ENCODE data around the gene DNAH9. TPM values are rescaled to one million over a fixed set of nuclear protein-coding genes. Genes with fewer than 3 reads are reported as not detected.

Gene DNAH9
- total and polyA plus RNA-seq, 2 donors from 2014 or later: 3.7 to 6.9 TPM

GRCh38 chr17:11786711-11787438 lies 188.6 kb downstream of the DNAH9 start:
- H3K27me3 ChIP-seq (ENCODE audit: control insufficient read depth, insufficient read depth, low read length): no peaks in the 10 kb centered on the region
- no peaks in the 10 kb centered on the region for H3K4me1 ChIP-seq (ENCODE audit: control insufficient read depth in 2 of 3, insufficient read depth in 2 of 3, low read depth in 1 of 3, low read length in 3 of 3)
- no peak for FAIRE-seq
- no peak for TF ChIP-seq CTCF (IDR thresholded peaks at IDR 0.05; ENCODE audit: borderline replicate concordance, extremely low read depth, insufficient read depth)
- intact Hi-C loops (cut with DNase I): no loop called here
- no peak overlapping the region for H3K4me3 ChIP-seq (ENCODE audit: low read length in 3 of 3)
- no peak overlapping the region for H3K27ac ChIP-seq (ENCODE audit: low read depth in 2 of 2, low read length in 2 of 2)
- no peaks in the 10 kb centered on the region for H3K9me3 ChIP-seq (ENCODE audit: control insufficient read depth in 2 of 3, insufficient read depth in 1 of 3, low read length in 3 of 3)
- no peak for DNase-seq
- H3K9ac ChIP-seq (ENCODE audit: low read length in 3 of 3): no peak overlapping the region
- no peaks in the 10 kb centered on the region for H3K36me3 ChIP-seq (ENCODE audit: control insufficient read depth in 2 of 3, insufficient read depth in 3 of 3, low read length in 3 of 3)

- no peak for FAIRE-seq
These were observed 197.6 kb downstream of the DNAH9 start for GRCh38 chr17:11795906-11796305.

DNA sequence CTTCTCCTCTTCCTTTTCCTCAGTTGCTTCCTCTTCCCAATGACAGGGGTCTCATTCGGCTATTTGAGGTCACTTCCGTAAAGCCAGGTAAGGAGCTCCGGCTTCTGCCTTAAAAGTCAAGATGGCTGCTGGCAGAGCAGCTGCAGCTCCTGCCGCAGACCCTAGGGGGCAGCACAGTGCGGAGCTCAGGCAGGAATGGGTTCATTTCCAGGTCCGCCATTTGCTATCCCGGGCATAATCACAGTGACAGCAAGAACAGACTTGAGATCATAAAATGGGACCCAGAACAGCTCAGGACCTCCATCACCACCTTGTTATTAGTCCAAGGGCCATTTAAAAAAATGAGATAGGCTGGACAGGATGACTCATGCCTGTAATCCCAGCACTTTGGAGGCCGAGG lies 199.5 kb downstream of the DNAH9 start:
- Histone ChIP-seq H3K4me3 (ENCODE audit: low read length in 3 of 3) (no peak overlapping the region), H3K27me3 (ENCODE audit: control insufficient read depth, insufficient read depth, low read length) (no peaks in the 10 kb centered on the region), H3K9ac (ENCODE audit: low read length in 3 of 3) (no peak overlapping the region), H3K4me1 (ENCODE audit: control insufficient read depth in 2 of 3, insufficient read depth in 2 of 3, low read depth in 1 of 3, low read length in 3 of 3) (no peaks in the 10 kb centered on the region), H3K9me3 (ENCODE audit: control insufficient read depth in 2 of 3, insufficient read depth in 1 of 3, low read length in 3 of 3) (no peaks in the 10 kb centered on the region), H3K36me3 (ENCODE audit: control insufficient read depth in 2 of 3, insufficient read depth in 3 of 3, low read length in 3 of 3) (no peaks in the 10 kb centered on the region), H3K27ac (ENCODE audit: low read depth in 2 of 2, low read length in 2 of 2) (no peak overlapping the region)
- TF ChIP-seq CTCF (IDR thresholded peaks at IDR 0.05; ENCODE audit: borderline replicate concordance, extremely low read depth, insufficient read depth): no peak
- FAIRE-seq: no peak
- DNase-seq: no peak
- intact Hi-C loops (cut with DNase I): no loop called here

More at GRCh38 chr17:11795906-11796305, 197.6 kb downstream of the DNAH9 start:
- Histone ChIP-seq H3K27me3 (ENCODE audit: control insufficient read depth, insufficient read depth, low read length) (no peaks in the 10 kb centered on the region), H3K27ac (ENCODE audit: low read depth in 2 of 2, low read length in 2 of 2) (no peak overlapping the region), H3K36me3 (ENCODE audit: control insufficient read depth in 2 of 3, insufficient read depth in 3 of 3, low read length in 3 of 3) (no peaks in the 10 kb centered on the region), H3K9ac (ENCODE audit: low read length in 3 of 3) (no peak overlapping the region), H3K9me3 (ENCODE audit: control insufficient read depth in 2 of 3, insufficient read depth in 1 of 3, low read length in 3 of 3) (no peaks in the 10 kb centered on the region), H3K4me1 (ENCODE audit: control insufficient read depth in 2 of 3, insufficient read depth in 2 of 3, low read depth in 1 of 3, low read length in 3 of 3) (no peaks in the 10 kb centered on the region), H3K4me3 (ENCODE audit: low read length in 3 of 3) (no peak overlapping the region)
- no peak for TF ChIP-seq CTCF (IDR thresholded peaks at IDR 0.05; ENCODE audit: borderline replicate concordance, extremely low read depth, insufficient read depth)
- intact Hi-C loops (cut with DNase I): no loop called here
- no peak for DNase-seq
